SK-N-DZ (cell line): ENCODE results near the gene PIRT.

Experiments used
- DNase-seq: peaks from one replicate; pipeline ENCODE4 v3.0.0-alpha.2; 2015; ENCODE audit warnings: low spot score
- small RNA-seq, 2 experiments: library from RNA; depleted of rRNA; stranded (forward); fragments of <200 nt; gene quantifications; one replicate each; pipeline ENCODE3, GENCODE V24; 2014

Gene PIRT

DNA sequence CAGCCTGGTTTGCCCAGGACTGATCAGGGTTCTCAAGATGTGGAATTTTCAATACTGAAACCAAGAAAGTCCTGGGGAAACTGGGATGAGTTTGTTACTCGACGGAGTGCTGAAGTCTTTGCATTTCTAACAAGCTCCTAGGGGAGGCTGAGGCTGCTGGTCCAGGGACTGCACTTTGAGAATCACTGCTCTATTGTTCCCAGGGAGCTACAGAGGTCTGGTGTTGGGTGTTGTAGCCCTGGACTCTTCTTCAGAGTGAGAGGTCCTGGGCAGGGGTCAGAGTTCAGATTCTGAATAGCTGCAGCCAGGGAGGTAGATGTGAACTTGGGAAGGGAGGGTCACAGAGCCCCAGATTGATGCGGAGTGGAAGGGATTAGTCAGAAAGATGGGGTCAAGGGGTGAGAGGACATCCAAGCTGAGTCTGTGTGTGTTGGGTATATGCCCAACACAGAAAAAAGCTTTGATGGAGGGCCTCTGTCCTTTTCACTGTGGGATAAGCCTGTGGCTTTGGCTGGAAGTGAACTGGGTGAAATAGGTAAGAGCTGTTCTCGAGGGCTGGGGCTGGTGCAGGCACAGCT is 48.1 kb downstream of the PIRT start:
- no peak for DNase-seq

DNA sequence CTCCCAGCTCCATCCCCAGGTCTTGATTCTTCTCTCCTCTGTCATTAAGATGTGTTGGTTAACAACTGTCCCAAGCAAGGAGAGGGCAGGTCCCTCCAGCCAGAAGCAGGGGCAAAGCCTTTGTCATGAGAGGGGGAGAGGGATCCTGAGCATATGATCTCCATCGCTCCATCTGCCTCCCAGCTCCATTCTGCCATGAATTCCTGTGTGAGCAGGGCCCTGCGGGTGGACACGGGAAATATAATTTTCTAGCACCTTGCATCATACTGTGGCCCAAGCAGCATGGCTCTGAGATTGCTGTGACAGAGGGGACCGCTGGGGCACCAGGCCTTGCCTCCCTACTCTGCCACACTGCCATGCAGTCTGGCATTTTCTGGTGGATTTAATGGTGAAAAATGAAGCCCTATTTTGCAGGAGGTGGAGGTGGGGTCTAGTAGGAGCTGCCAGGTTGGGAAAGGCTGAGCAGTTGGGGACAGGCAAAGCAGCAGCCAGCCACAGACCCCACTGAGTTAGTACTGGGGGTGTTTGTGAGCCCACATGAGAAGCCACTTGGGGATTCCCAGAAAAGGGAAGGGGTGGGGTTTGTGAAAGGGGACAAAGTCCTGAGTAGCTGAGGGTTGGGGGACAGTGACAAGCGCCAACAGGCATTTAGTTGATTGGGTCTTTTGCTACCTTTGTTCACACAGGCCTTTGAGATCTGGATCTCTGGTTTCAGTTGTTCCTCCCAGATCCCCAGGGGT is 50.4 kb downstream of the PIRT start:
- DNase-seq: no peak

GRCh38 chr17:10785295-10785694 is 52.6 kb downstream of the PIRT start:
- no peak for DNase-seq

DNA sequence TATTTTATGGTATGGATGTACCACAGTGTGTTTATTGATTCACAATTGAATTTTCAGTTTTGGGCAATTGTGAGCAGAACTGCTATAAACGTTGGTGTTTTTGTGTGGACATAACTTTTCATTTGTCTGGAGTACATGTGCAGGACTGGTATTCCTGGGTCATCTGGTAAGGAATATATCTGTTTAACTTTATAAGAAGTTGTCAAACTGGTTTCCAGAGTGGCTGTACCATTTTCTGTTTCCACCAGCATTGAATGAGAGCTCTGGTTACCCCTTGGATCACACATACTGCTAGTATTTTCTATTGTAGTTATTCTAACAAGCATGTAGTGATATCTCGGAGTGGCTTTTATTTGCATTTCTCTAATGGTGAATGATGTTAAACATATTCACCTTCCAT is 58.3 kb downstream of the PIRT start:
- no peak for DNase-seq

GRCh38 chr17:10777890-10778289 is 60.0 kb downstream of the PIRT start:
- no peak for DNase-seq

- no peak for DNase-seq
Measured at GRCh38 chr17:10777131-10777807, 60.6 kb downstream of the PIRT start.

GRCh38 chr17:10776381-10776780 is 61.5 kb downstream of the PIRT start:
- no peak for DNase-seq

GRCh38 chr17:10775740-10776356 is 62.0 kb downstream of the PIRT start:
- DNase-seq: no peak

DNA sequence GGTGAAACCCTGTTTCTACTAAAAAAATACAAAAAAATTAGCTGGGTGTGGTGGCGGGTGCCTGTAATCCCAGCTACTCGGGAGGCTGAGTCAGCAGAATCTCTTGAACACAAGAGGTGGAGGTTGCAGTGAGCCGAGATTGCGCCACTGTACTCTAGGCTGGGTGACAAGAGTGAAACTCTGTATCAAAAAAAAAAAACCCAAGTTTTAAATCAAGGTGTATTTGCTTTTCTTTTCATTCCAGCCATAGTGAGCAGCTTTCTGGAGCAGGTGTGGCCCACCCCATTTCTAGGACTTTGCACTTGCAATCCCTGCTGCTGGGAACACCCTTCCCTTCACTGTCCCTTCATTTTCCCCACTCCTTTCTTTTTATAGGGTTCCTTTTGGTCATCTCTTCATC is 62.8 kb downstream of the PIRT start:
- DNase-seq: no peak

- DNase-seq: no peak
Measured at GRCh38 chr17:10773391-10773790, 64.5 kb downstream of the PIRT start.

Small RNA genes within 50 kb of the gene (small RNA-seq; reads per million reads assigned to genes)
- gene AC015908.2 (0 reads per million in 2 experiments), gene RNU6-1065P (0 reads per million in 2 experiments), gene TMEM238L (0 reads per million in 2 experiments)
